SK-N-SH (cell line): ENCODE data around the gene ANKEF1.

ENCODE experiments used
- EP300 ChIP-seq, 2 experiments: IDR thresholded peaks; 2 replicates each; pipeline versions ENCODE4 v1.4.0 to v1.6.1; 2012; ENCODE audit warnings: borderline replicate concordance in 1 of 2, low read depth in 1 of 2, low read length in 1 of 2
- POLR2AphosphoS5 ChIP-seq: IDR thresholded peaks from 2 replicates; pipeline ENCODE4 v1.6.1; 2012; ENCODE audit warnings: low read depth, low read length
- USF2 ChIP-seq: fragments of 150-350 bp; IDR thresholded peaks from 2 replicates; pipeline ENCODE4 v1.6.1; 2017; ENCODE audit warnings: antibody characterized with exemption, low read length, low read depth, borderline replicate concordance

GRCh38 chr20:10059006-10059405, 24.2 kb downstream of the ANKEF1 start:
- no peak for TF ChIP-seq USF2
- TF ChIP-seq POLR2AphosphoS5 = no peak
- no peak for TF ChIP-seq EP300 (IDR thresholded peaks at IDR 0.05; ENCODE audit: borderline replicate concordance in 1 of 2, low read depth in 1 of 2, low read length in 1 of 2)
